Measurements from ENCODE around the gene FARS2.
A peak's percentile ranks its signal among the peaks of the same experiment; 100 is the strongest.

The FARS2 gene

DNA sequence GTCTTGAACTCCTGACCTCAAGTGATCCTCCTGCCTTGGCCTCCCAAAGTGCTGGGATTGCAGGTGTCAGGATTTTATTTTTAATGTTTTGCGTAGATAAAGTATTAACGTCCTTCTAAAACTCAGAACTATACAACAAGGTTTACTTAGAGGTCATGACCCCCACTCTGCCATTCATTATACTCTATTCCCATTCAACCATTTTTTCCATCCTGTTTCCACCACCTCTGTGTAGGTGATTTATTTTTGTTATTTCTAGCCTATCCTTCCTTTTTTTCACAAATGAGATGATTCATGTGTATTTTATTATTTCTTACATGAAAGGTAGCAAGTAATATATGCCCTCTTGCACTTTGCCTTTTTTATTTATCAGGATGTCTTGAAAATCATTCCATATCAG lies 138.1 kb downstream of the FARS2 start:
- no peak overlapping the region for H3K4me3 ChIP-seq (ENCODE audit: low read depth, low read length)
- TF ChIP-seq, protein P1, sequence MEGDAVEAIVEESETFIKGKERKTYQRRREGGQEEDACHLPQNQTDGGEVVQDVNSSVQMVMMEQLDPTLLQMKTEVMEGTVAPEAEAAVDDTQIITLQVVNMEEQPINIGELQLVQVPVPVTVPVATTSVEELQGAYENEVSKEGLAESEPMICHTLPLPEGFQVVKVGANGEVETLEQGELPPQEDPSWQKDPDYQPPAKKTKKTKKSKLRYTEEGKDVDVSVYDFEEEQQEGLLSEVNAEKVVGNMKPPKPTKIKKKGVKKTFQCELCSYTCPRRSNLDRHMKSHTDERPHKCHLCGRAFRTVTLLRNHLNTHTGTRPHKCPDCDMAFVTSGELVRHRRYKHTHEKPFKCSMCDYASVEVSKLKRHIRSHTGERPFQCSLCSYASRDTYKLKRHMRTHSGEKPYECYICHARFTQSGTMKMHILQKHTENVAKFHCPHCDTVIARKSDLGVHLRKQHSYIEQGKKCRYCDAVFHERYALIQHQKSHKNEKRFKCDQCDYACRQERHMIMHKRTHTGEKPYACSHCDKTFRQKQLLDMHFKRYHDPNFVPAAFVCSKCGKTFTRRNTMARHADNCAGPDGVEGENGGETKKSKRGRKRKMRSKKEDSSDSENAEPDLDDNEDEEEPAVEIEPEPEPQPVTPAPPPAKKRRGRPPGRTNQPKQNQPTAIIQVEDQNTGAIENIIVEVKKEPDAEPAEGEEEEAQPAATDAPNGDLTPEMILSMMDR (IDR thresholded peaks at IDR 0.05; ENCODE audit: low read depth, low read length), result no peak

DNA sequence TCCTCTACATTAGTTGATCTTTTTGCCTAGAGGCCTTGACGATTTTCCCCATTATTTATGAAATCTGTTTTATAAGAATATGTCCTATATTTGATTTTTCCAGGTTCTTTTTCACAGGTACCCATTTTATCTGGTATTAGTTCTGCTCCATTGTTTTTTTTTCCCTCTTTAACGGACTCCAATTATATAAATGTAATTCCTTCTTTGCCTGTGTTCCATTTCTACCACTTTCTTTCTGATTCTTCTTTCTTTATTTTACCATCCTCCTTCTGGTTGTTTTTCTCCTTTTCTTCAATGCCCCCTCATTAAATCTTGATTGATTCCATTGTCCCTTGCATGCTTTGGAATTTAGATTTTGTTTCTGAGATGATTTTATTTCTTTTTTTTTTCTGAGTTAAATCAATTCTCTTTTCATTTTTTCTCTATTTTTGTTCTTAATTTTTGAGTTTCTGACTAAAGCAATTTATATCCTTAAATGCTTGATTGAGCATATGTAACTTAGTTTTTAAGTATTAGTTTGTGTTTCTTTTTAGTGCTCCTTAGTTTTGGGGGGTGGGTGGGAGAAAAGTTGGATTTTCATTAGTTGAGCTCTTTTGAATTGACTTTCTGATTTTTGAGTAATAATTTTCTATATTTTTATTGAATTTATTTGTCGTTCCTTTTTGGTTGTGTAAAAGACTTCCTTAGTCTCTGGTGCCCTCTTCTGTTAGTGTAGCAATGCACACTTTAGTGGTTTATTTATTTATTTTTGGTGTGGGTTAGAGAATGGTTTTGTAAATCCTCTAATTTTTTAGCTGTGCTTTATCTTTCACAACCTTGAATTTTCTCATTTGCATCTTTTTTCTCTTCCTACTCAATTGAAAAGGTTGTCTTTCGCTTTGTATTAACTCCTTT lies 140.8 kb downstream of the FARS2 start:
- no peak overlapping the region for H3K4me3 ChIP-seq (ENCODE audit: low read depth, low read length)
- TF ChIP-seq, protein P1 (IDR thresholded peaks at IDR 0.05; ENCODE audit: low read depth, low read length), result peak; percentile 20; the same call in 1 of the 2 replicates

- no peak overlapping the region for H3K4me3 ChIP-seq (ENCODE audit: low read depth, low read length)
- TF ChIP-seq, protein P1 (IDR thresholded peaks at IDR 0.05; ENCODE audit: low read depth, low read length), result no peak
These were observed 141.8 kb downstream of the FARS2 start for GRCh38 chr6:5403076-5403475.

DNA sequence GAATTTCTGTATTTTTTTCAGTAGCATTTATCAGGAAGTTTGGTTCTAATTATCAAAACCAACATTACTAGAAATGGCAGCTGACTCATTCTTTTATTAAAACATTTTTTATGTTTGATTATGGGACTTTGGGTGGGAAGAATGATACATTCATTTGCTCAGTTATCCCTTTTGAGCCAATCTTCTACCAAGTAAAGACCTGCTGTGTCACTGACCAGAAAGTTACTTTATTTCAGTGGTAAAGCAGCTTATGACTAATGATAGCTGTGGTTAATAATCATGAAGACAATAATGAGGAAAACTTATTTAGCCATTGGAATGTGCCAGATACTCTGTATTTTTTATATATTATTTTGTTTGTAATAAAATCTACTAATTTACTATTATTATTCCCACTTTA lies 142.3 kb downstream of the FARS2 start:
- TF ChIP-seq, protein P1 (IDR thresholded peaks at IDR 0.05; ENCODE audit: low read depth, low read length), result no peak

DNA sequence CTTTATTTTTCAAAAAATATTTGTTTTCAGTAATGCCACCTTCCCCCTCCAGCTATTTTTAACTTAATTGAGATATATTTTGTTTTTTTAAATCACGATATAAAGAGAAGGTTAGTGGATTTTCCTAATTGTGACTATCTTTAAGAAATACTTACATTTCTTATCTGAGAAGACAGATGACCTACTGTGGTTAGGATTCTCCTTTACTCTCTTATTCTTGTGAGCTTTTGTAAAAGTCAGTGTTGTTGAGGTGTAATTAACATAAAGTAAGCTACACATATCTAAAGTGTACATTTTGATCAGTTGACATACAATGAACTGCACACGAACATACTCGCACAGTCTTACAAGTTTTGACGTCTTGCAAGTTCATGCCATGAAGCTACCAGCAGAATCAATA lies 144.7 kb downstream of the FARS2 start:
- TF ChIP-seq, protein P1 (IDR thresholded peaks at IDR 0.05; ENCODE audit: low read depth, low read length), result no peak
- H3K4me3 ChIP-seq (ENCODE audit: low read depth, low read length), result no peak overlapping the region

More for the DNA sequence above, 142.3 kb downstream of the FARS2 start:
- H3K4me3 ChIP-seq (ENCODE audit: low read depth, low read length), result no peak overlapping the region

DNA sequence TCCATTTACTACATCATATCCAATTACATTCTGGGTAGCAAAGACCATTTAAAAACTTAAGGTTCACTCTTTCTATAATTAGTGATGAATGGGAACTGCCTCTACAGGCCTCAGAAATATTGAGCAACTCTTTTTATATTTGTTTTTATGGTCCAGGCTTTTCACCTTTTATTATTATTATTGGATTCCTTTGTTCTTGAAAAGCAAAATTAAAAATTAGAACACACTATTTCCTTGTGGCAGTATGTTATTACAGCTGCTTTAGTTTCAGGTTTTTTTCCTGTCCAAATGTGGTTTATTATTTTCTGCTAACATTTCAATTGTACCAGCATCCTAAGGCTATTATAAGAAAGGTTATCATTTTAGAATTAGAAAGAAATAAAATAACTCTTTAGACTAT lies 150.1 kb downstream of the FARS2 start:
- TF ChIP-seq, protein P1 (IDR thresholded peaks at IDR 0.05; ENCODE audit: low read depth, low read length), result no peak
- H3K4me3 ChIP-seq (ENCODE audit: low read depth, low read length), result no peak overlapping the region

DNA sequence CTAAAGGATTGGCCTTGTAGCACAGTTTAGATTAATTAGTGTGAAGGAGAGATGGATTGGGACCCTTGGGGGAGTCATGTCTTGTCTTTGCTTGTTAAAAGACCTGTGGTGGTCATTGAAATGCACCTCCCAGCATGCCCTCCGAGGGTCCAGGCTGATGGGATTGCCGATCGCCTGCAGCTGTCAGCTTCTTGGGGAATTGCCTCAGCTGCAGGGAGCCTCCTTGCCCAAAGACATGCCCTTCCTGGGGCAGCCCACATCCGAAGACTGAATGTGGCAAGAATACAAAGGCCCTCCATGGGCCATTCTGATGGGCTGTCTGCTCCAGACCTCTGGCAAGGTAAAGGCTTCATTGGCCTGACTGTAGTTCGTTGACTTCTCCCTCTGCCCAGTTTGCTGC lies 150.7 kb downstream of the FARS2 start:
- TF ChIP-seq, protein P1 (IDR thresholded peaks at IDR 0.05; ENCODE audit: low read depth, low read length), result no peak
- H3K4me3 ChIP-seq (ENCODE audit: low read depth, low read length), result no peak overlapping the region

Measured in WI38 (cell line).